GM19324 (cell line): ENCODE results near the gene RAB41.
"Not testable (repeated sequence)": the region's sequence is repeated elsewhere in the genome, so short reads cannot be mapped to it uniquely, and the experiment has no call there.

Experiments used
- ATAC-seq: cut with Tn5 transposase; IDR thresholded peaks from one replicate; pipeline ENCODE4 v1.9.1; 2021; ENCODE audit warnings: mild to moderate bottlenecking, moderate library complexity; ENCODE audit not compliant: unreplicated experiment, low FRiP score

The RAB41 gene

GRCh38 chrX:70289793-70290770, 8.1 kb downstream of the RAB41 start, which contains the start of the genes KIF4A and PDZD11:
TSS of gene KIF4A (plus strand) at chrX:70290104. CDS start at chrX:70290459, 355 bp downstream.
TSS of gene PDZD11 (minus strand) at chrX:70289927. CDS start at chrX:70289341, 586 bp downstream.
- peak; percentile 95 for ATAC-seq

DNA sequence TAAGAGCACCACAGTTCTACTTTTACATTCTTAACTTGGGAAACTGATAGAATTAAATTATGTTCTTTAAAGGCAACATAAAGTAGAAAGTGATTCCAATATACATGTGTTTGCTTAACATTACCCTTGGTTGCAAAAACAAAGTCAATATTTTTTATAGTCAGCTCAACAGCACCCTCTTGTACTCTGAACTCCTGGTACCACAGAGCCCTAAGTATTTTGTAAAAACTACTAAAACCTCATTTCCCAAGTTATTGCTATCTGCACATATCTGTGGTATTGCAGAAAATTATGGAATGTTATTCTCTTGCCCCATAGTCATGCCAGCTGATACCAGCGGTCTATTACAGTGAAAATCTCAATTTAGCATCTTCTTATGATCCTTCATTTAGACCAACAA, 10.8 kb downstream of the RAB41 start:
- no peak for ATAC-seq

- no peak for ATAC-seq
Observed at GRCh38 chrX:70293621-70294020, 11.6 kb downstream of the RAB41 start.

DNA sequence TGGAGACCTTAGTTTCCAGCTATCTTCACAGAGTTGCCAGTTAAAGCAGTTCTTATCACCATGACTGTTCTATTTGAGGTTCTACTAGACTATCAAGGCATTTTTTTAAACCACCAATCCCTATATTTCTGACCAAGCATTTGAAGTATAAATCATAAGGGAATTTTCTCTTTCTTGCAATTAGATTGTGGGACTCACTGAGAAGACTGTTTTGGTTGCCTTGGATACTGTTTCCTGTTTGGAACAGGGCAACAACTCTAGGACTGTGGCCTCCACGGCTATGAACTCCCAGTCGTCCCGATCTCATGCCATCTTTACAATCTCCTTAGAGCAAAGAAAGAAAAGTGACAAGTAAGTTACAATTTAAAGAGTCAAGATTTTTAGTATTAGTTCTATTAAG, 19.7 kb downstream of the RAB41 start:
- ATAC-seq = no peak

- ATAC-seq = no peak
Observed at GRCh38 chrX:70313503-70313902, 31.5 kb downstream of the RAB41 start.

GRCh38 chrX:70322784-70323183, 40.8 kb downstream of the RAB41 start:
- no peak for ATAC-seq

GRCh38 chrX:70323628-70324027, 41.7 kb downstream of the RAB41 start:
- not testable (repeated sequence) for ATAC-seq

- no peak for ATAC-seq
Observed at GRCh38 chrX:70324326-70324725, 42.4 kb downstream of the RAB41 start.

DNA sequence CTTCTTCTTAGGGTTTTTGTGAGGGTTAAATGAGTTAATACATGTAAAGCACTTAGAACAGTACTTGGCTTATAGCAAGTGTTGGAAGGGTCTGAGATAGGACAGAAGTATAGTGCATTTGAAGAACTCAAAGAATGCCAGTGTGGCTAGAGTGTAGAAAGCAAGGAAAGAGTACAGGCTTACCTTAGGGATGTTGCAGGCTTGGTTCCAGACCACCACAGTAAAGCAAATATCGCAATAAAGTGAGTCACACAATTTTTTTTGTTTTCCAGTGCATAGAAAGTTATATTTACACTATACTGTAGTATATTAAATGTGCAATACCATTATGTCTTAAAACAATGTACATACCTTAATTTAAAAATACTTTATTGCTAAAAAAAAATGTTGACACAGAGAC, 49.2 kb downstream of the RAB41 start:
- ATAC-seq = no peak

DNA sequence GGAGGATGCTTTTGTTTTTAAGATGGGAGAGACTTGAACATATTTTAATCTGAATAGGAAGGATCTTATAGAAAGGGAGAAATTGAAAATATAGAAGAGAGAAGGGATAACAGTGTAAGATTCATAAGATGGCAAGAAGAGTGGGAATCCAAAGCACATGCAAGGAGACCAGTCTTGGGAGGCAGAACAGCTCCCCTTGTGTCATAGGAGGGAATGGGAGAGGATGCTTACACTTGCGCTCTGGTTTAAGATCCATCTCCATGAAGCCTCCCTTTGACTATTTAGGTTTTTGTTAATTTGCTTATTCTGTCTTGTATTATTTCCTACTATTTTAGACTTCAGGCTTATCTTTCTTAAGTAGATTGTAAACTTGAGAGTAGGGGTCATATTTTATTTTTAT, 50.6 kb downstream of the RAB41 start:
- no peak for ATAC-seq
